ENCODE data around the gene FAF1.
"Not testable (repeated sequence)": the region's sequence is repeated elsewhere in the genome, so short reads cannot be mapped to it uniquely, and the experiment has no call there.

DNA sequence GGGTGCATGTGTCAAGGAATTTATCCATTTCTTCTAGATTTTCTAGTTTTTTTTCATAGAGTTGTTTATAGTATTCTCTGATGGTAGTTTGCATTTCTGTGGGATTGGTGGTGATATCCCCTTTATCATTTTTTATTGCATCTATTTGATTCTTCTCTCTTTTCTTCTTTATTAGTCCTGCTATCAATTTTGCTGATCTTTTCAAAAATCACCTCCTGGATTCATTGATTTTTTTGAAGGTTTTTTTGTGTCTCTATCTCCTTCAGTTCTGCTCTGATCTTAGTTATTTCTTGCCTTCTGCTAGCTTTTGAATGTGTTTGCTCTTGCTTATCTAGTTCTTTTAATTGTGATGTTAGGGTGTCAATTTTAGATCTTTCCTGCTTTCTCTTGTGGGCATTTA, 52.5 kb downstream of the FAF1 start:
- TF ChIP-seq, protein P1, sequence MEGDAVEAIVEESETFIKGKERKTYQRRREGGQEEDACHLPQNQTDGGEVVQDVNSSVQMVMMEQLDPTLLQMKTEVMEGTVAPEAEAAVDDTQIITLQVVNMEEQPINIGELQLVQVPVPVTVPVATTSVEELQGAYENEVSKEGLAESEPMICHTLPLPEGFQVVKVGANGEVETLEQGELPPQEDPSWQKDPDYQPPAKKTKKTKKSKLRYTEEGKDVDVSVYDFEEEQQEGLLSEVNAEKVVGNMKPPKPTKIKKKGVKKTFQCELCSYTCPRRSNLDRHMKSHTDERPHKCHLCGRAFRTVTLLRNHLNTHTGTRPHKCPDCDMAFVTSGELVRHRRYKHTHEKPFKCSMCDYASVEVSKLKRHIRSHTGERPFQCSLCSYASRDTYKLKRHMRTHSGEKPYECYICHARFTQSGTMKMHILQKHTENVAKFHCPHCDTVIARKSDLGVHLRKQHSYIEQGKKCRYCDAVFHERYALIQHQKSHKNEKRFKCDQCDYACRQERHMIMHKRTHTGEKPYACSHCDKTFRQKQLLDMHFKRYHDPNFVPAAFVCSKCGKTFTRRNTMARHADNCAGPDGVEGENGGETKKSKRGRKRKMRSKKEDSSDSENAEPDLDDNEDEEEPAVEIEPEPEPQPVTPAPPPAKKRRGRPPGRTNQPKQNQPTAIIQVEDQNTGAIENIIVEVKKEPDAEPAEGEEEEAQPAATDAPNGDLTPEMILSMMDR (conservative IDR thresholded peaks at IDR 0.05; ENCODE audit: low read length): not testable (repeated sequence)
- TF ChIP-seq EZH2phosphoT487 (IDR thresholded peaks at IDR 0.05; ENCODE audit: borderline replicate concordance, low read depth, low read length): not testable (repeated sequence)

Measured in OCI-LY7 (cell line).